ENCODE measurements around the gene SRGN.

The SRGN gene

DNA sequence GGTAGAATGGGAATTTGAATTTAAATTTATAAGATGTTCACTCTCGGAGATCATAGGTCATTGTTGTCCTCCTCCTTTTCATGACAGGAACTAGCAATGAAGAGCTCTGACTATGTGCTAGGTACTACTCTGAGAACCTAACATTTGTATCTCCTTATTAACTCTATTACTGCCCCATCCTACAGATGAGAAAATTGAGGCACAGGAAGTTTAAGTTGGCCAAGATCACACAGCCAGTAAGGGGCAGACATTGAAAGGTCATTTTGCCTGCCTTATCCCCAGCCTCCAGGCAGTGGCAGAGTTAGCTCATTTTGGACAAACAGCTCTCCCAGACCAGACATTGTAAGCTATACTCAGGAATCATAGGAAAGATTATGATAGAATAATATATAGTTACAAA is 6.0 kb downstream of the SRGN start:
- Histone ChIP-seq H3K4me1 (ENCODE audit: control insufficient read depth in 1 of 2, insufficient read depth in 1 of 2, low read depth in 1 of 2, low read length in 1 of 2) (peaks cover 72 to 85% of the 10 kb centered on the region in 2 experiments), H3K4me3 (ENCODE audit: low read depth in 1 of 2, low read length in 1 of 2) (peak overlapping the region; percentile 85 to 94), H3K36me3 (peaks cover 88% of the 10 kb centered on the region), H3K27ac (peak overlapping the region; percentile 99), H3K27me3 (no peaks in the 10 kb centered on the region), H3K9me3 (no peaks in the 10 kb centered on the region)
- TF ChIP-seq, protein P1, sequence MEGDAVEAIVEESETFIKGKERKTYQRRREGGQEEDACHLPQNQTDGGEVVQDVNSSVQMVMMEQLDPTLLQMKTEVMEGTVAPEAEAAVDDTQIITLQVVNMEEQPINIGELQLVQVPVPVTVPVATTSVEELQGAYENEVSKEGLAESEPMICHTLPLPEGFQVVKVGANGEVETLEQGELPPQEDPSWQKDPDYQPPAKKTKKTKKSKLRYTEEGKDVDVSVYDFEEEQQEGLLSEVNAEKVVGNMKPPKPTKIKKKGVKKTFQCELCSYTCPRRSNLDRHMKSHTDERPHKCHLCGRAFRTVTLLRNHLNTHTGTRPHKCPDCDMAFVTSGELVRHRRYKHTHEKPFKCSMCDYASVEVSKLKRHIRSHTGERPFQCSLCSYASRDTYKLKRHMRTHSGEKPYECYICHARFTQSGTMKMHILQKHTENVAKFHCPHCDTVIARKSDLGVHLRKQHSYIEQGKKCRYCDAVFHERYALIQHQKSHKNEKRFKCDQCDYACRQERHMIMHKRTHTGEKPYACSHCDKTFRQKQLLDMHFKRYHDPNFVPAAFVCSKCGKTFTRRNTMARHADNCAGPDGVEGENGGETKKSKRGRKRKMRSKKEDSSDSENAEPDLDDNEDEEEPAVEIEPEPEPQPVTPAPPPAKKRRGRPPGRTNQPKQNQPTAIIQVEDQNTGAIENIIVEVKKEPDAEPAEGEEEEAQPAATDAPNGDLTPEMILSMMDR (IDR thresholded peaks at IDR 0.05): no peak

DNA sequence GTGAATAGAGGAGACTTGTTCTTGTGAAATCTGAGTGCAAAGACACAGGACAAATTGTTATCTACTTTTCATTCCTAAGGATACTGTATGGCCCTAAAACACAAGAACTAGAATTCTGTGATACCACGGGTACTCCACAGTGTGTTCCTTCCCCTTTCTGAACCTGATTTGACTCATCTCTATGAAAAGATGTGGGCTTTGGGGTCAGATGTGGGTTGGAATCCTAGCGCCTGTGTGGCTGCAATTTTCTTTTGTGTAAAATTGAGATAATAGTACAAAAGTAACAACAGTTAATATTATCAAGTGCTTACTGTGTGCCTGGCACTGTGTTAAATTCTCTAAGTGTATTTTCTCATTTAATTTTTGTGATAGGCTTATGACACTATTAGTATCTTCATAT is 8.1 kb downstream of the SRGN start:
- peak overlapping the region; percentile 99 for H3K27ac ChIP-seq
- H3K27me3 ChIP-seq: no peaks in the 10 kb centered on the region
- H3K4me3 ChIP-seq (ENCODE audit: low read depth in 1 of 2, low read length in 1 of 2): peak overlapping the region; percentile 10 to 94
- peaks cover 93 to 97% of the 10 kb centered on the region in 2 experiments for H3K4me1 ChIP-seq (ENCODE audit: control insufficient read depth in 1 of 2, insufficient read depth in 1 of 2, low read depth in 1 of 2, low read length in 1 of 2)
- H3K9me3 ChIP-seq: peaks cover 7% of the 10 kb centered on the region
- TF ChIP-seq, protein P1 (IDR thresholded peaks at IDR 0.05): no peak
- peaks cover 98% of the 10 kb centered on the region for H3K36me3 ChIP-seq

DNA sequence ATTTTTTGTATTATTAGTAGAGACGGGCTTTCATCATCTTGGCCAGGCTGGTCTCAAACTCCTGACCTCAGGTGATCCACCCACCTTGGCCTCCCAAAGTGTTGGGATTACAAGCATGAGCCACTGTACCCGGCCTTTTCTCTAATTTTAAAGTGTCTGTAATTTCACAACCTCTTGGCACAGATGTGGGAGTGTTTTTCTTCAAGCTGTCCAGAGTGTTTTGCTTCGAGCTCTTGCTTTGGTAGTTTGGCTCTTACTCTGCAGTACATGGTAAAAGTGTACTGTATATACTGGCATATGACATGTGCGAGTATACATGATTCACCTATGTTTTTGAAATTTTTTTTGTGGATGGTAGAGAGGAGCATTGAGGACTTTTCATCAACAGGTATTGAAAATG is 9.8 kb downstream of the SRGN start:
- Histone ChIP-seq H3K36me3 (peaks cover 100% of the 10 kb centered on the region), H3K27ac (peak overlapping the region; percentile 63), H3K27me3 (no peaks in the 10 kb centered on the region), H3K9me3 (peaks cover 13% of the 10 kb centered on the region), H3K4me1 (ENCODE audit: control insufficient read depth in 1 of 2, insufficient read depth in 1 of 2, low read depth in 1 of 2, low read length in 1 of 2) (peaks cover 99 to 100% of the 10 kb centered on the region in 2 experiments), H3K4me3 (ENCODE audit: low read depth in 1 of 2, low read length in 1 of 2) (peak overlapping the region in 1 of 2 experiments; percentile 53)
- TF ChIP-seq, protein P1 (IDR thresholded peaks at IDR 0.05): no peak

DNA sequence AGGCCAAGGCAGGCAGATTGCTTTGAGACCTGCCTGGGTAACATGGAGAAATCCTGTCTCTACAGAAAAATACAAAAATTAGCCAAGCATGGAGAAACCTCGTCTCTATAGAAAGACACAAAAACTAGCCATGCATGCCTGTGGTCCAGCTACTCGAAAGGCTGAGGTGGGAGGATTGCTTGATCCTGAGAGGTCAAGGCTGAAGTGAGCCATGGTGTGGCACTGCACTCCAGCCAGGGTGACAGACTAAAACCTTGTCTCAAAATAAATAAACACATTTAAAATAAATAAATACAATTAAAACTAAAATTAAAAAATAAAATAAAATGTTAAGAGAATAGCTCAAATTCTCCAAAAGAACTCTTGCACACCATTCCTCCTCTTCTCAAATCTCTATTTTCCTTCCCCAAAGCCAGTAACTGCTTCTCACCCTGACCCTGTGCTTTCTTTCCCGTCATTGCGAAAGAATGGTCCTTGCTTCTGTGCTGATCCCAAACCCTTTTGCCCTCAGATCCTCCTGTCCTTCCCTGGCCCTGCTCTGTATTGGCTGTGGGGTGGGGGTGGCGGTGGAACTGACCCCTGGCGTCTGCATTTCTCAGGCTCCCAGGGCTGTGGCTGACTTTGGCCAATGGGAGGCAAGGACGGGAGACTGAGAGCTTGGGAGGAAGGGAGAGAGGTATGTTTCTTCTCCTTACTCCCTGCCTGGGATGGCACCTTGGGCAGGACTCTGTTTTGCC is 12.4 kb downstream of the SRGN start:
- Histone ChIP-seq H3K4me1 (ENCODE audit: control insufficient read depth in 1 of 2, insufficient read depth in 1 of 2, low read depth in 1 of 2, low read length in 1 of 2) (peaks cover 75 to 86% of the 10 kb centered on the region in 2 experiments), H3K27ac (peak overlapping the region; percentile 72), H3K9me3 (peaks cover 17% of the 10 kb centered on the region), H3K4me3 (ENCODE audit: low read depth in 1 of 2, low read length in 1 of 2) (peak overlapping the region in 1 of 2 experiments; percentile 53), H3K36me3 (peaks cover 100% of the 10 kb centered on the region), H3K27me3 (no peaks in the 10 kb centered on the region)
- TF ChIP-seq, protein P1 (IDR thresholded peaks at IDR 0.05): no peak

DNA sequence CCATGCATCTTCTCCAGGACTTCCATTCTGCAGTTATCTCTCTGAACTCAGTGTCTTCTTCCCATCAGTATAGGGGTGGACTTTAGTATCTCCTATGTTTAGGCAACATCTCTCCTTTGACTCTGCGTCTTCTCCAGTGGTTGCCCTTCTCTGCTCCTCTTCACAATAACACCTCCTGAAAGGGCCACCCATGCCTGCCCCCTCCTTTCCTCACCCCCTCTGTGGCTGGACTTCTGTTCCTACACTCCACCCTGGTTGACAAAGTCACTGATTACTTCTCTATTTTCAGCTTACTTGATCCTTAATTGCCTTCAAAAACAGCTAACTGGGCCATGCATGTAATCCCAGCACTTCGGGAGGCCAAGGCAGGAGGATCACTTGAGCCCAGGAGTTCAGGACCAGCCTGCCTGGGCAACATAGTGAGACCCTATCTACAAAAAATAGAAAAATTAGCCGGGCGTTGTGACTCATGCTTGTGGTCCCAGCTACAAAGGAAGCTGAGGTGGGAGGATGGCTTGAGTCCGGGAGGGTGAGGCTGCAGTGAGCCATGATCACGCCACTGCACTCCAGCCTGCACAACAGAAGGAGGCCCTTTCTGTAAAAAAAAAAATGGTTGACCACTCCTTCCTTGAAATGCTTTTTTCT is 13.7 kb downstream of the SRGN start:
- Histone ChIP-seq H3K4me3 (ENCODE audit: low read depth in 1 of 2, low read length in 1 of 2) (peak overlapping the region; percentile 26 to 53), H3K9me3 (peaks cover 17% of the 10 kb centered on the region), H3K36me3 (peaks cover 97% of the 10 kb centered on the region), H3K27me3 (no peaks in the 10 kb centered on the region), H3K27ac (peak overlapping the region; percentile 72), H3K4me1 (ENCODE audit: control insufficient read depth in 1 of 2, insufficient read depth in 1 of 2, low read depth in 1 of 2, low read length in 1 of 2) (peaks cover 63 to 73% of the 10 kb centered on the region in 2 experiments)
- TF ChIP-seq, protein P1 (IDR thresholded peaks at IDR 0.05): no peak
